ENCODE results near the gene RHOV.

RHOV gene

GRCh38 chr15:40873694-40874561, at the start of gene RHOV:
RHOV (minus strand) TSS chr15:40874234; CDS start chr15:40874139, 95 bp downstream.
- DNase-seq (ENCODE audit: low spot score) = no peak

- DNase-seq (ENCODE audit: low spot score) = no peak
These were observed 49.5 kb upstream of the RHOV start for GRCh38 chr15:40923551-40923950.

GRCh38 chr15:40922608-40923005, 48.6 kb upstream of the RHOV start:
- no peak for DNase-seq (ENCODE audit: low spot score)

- DNase-seq (ENCODE audit: low spot score) = no peak
These were observed 48.0 kb upstream of the RHOV start for GRCh38 chr15:40921949-40922607.

GRCh38 chr15:40918799-40919392, 44.9 kb upstream of the RHOV start:
- DNase-seq (ENCODE audit: low spot score) = no peak

GRCh38 chr15:40918146-40918798, 44.2 kb upstream of the RHOV start:
- DNase-seq (ENCODE audit: low spot score) = no peak

- DNase-seq (ENCODE audit: low spot score) = no peak
These were observed 43.6 kb upstream of the RHOV start for GRCh38 chr15:40917585-40917984.

GRCh38 chr15:40915679-40916078, 41.6 kb upstream of the RHOV start:
- no peak for DNase-seq (ENCODE audit: low spot score)

- no peak for DNase-seq (ENCODE audit: low spot score)
These were observed 41.2 kb upstream of the RHOV start for GRCh38 chr15:40915116-40915661.

GRCh38 chr15:40914486-40914885, 40.5 kb upstream of the RHOV start:
- DNase-seq (ENCODE audit: low spot score) = no peak

- no peak for DNase-seq (ENCODE audit: low spot score)
These were observed 40.0 kb upstream of the RHOV start for GRCh38 chr15:40914013-40914412.

- DNase-seq (ENCODE audit: low spot score) = no peak
These were observed 38.4 kb upstream of the RHOV start for GRCh38 chr15:40912478-40912877.

- DNase-seq (ENCODE audit: low spot score) = no peak
These were observed 37.7 kb upstream of the RHOV start for GRCh38 chr15:40911693-40912092.

- no peak for DNase-seq (ENCODE audit: low spot score)
These were observed 37.1 kb upstream of the RHOV start for GRCh38 chr15:40911141-40911540.

- DNase-seq (ENCODE audit: low spot score) = no peak
These were observed 35.9 kb upstream of the RHOV start for GRCh38 chr15:40909662-40910630.

- no peak for DNase-seq (ENCODE audit: low spot score)
These were observed 34.1 kb upstream of the RHOV start for GRCh38 chr15:40908095-40908494.

GRCh38 chr15:40906991-40907802, 33.2 kb upstream of the RHOV start:
- no peak for DNase-seq (ENCODE audit: low spot score)

GRCh38 chr15:40906091-40906990, 32.3 kb upstream of the RHOV start:
- DNase-seq (ENCODE audit: low spot score) = peak; percentile 23

GRCh38 chr15:40904552-40905201, 30.6 kb upstream of the RHOV start:
- no peak for DNase-seq (ENCODE audit: low spot score)
